Common myeloid progenitor, CD34-positive (primary cell): Measurements from ENCODE around the gene SAA2.
A peak's percentile ranks its signal among the peaks of the same experiment; 100 is the strongest.

Source experiments
- CTCF ChIA-PET: fragments of 350-600 bp; sonication (Branson Sonifier 250); formaldehyde crosslinking; loops from one replicate; lab custom pipeline; 2021; ENCODE audit warnings: antibody characterized with exemption; lab: Charles Lee
- POLR2A ChIA-PET: fragments of 350-600 bp; sonication (Branson Sonifier 250); formaldehyde crosslinking; loops from one replicate; lab custom pipeline; 2021; ENCODE audit warnings: antibody characterized with exemption; lab: Charles Lee
- DNase-seq, 3 donors: peaks; one replicate each; pipeline versions ENCODE4 v3.0.0 to v3.0.0-alpha.2; 2013
- H3K27ac ChIP-seq, 2 experiments: 1 replicate in 1 of 2; 2 replicates in 1 of 2; pipeline ENCODE4 v1.7.0; 2013; ENCODE audit warnings: inconsistent platforms in 2 of 2, low read length in 2 of 2, mild to moderate bottlenecking in 2 of 2, low read depth in 1 of 2, moderate library complexity in 1 of 2; ENCODE audit not compliant: severe bottlenecking in 2 of 2, insufficient read depth in 1 of 2, poor library complexity in 1 of 2
- H3K27me3 ChIP-seq, 5 experiments: replicated peaks in 2 of 5; 1 replicate in 3 of 5; 2 replicates in 2 of 5; pipeline versions ENCODE4 v1.6.1 to v1.7.0; 2013; ENCODE audit warnings: low read length in 4 of 5, mild to moderate bottlenecking in 2 of 5, moderate library complexity in 2 of 5, inconsistent platforms in 1 of 5; ENCODE audit not compliant: insufficient read depth in 5 of 5, control insufficient read depth in 4 of 5
- H3K36me3 ChIP-seq, 4 experiments: 1 replicate in 2 of 4; 2 replicates in 2 of 4; pipeline versions ENCODE4 v1.6.1 to v1.7.0; 2013; ENCODE audit warnings: low read length in 3 of 4, control low read depth in 1 of 4, mild to moderate bottlenecking in 1 of 4; ENCODE audit not compliant: control insufficient read depth in 4 of 4, insufficient read depth in 4 of 4
- H3K4me1 ChIP-seq, 4 experiments: 1 replicate in 3 of 4; 2 replicates in 1 of 4; pipeline versions ENCODE4 v1.6.1 to v1.7.1; 2013; ENCODE audit warnings: low read length in 3 of 4, mild to moderate bottlenecking in 3 of 4, control low read depth in 1 of 4, inconsistent platforms in 1 of 4, moderate library complexity in 1 of 4; ENCODE audit not compliant: control insufficient read depth in 4 of 4, insufficient read depth in 4 of 4; ENCODE audit errors: control extremely low read depth in 1 of 4
- H3K4me3 ChIP-seq, 7 experiments: 1 replicate in 4 of 7; 2 replicates in 3 of 7; pipeline versions ENCODE4 v1.5.1 to v1.7.0; 2013; ENCODE audit warnings: mild to moderate bottlenecking in 7 of 7, low read length in 6 of 7, moderate library complexity in 6 of 7, inconsistent platforms in 2 of 7, low read depth in 2 of 7, control low read depth in 1 of 7; ENCODE audit not compliant: insufficient read depth in 4 of 7, control insufficient read depth in 1 of 7; ENCODE audit errors: extremely low read depth in 1 of 7
- H3K9me3 ChIP-seq, 5 experiments: 1 replicate in 4 of 5; 2 replicates in 1 of 5; pipeline versions ENCODE4 v1.6.1 to v1.7.1; 2013; ENCODE audit warnings: low read length in 4 of 5, mild to moderate bottlenecking in 2 of 5, inconsistent platforms in 1 of 5, low read depth in 1 of 5, moderate library complexity in 1 of 5; ENCODE audit not compliant: control insufficient read depth in 4 of 5, insufficient read depth in 2 of 5; ENCODE audit errors: control extremely low read depth in 1 of 5
- WGBS: methylation state at CpG from one replicate; pipeline ENCODE4 v1.1.5; 2013; ENCODE audit not compliant: insufficient coverage; 5-methylcytosine and 5-hydroxymethylcytosine counted together

SAA2 gene

DNA sequence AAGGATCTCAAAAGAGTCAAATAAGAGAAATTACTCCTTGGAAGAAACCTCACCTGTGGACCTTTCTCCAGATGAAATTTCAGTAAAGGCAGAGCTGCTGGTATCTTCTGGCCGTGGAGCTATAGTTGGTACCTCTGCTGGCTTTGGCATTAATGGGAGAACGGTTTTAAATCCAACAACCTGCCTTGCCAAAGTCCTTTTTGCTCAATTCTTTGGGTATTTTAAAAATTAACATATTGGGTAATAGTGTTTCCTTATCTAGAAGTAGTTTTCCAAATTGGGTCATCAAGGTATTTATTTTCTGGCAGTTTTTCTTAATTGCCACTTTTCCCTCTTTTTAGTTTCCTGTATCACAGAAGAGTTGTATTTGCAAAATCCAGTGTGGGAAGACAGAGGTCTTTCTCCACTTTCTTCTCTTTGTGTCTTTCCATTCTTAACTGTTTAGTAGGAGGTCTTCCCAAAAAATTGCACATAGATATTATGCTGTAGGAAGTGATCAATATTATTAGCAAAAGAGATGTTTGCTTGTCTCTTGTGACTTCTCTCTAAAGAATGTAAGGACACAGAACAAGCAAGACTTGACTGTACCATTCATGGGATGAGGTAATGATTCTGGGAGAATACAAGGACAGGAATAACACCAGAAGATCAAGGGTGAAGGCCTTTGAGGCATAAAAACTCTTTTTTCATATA lies 11.7 kb downstream of the SAA2 start, which contains the start of gene SAA4:
SAA4 (minus strand) TSS at position 139 of the 693 bp plus-strand sequence. CDS start 876 bp downstream, outside the sequence.
- CTCF ChIA-PET = no interaction called here
- POLR2A ChIA-PET = no interaction called here
- WGBS = no CpG with 5 or more reads among the region's 2 CpGs

DNA sequence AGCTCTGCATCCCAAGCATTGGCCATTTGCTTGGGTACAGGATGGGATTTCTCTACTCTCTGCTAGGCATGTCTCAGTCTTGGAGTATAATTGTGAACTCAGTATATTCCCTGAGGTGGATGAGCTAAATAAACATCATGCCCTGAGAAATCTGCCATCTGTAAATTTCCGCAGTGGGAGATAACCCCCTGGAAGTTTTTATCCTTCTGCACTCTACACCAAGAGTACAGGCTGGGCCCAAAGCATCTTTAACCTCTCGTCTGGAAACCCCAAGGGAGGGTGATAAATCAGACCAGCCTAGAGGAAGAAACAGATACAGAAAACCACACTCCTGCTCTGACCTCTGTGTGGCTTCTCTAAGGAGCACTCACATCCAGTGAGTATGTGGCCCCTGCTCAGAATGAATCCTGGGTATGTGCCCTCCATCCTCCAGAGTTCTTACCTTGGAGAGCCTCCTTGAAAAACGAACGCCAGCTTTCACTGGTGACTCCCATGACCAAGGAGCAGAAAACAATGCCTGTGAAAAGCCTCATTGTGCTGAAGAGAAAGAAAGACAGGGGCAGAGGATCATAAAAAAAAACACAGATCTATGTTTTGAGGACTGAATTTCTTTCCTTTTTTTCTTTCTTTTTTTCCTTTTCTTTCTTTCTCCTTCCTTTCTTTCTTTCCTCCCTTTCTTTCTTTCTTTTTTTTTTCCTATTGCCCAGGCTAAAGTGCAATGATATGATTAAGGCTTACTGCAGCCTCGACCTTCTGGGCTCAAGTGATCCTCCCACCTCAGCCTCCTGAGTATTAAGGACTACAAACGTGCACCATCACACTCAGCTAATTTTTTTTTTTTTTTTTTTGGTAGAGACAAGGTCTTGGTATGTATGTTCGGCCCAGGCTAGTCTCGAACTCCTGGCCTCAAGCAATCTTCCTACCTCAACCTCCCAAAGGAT lies 12.8 kb downstream of the SAA2 start:
- Histone ChIP-seq H3K9me3 (no peaks in the 10 kb centered on the region), H3K27me3 (peaks cover 4 to 22% (median 6%) of the 10 kb centered on the region in 5 experiments), H3K4me3 (no peak overlapping the region), H3K27ac (no peak overlapping the region), H3K4me1 (no peaks in the 10 kb centered on the region), H3K36me3 (no peaks in the 10 kb centered on the region)
- POLR2A ChIA-PET = no interaction called here
- DNase-seq = no peak
- 67% methylated on average over 1 of the region's 8 CpGs for WGBS
- CTCF ChIA-PET = no interaction called here

More for the DNA sequence above, 11.7 kb downstream of the SAA2 start, which contains the start of gene SAA4:
- Histone ChIP-seq H3K36me3 (no peaks in the 10 kb centered on the region), H3K4me3 (no peak within 1 kb of the TSS), H3K27ac (no peak within 1 kb of the TSS), H3K9me3 (no peaks in the 10 kb centered on the region), H3K4me1 (no peaks in the 10 kb centered on the region), H3K27me3 (peaks cover 5 to 22% (median 6%) of the 10 kb centered on the region in 5 experiments)
- DNase-seq = no peak

- Histone ChIP-seq H3K36me3 (no peaks in the 10 kb centered on the region), H3K27ac (no peak overlapping the region), H3K9me3 (no peaks in the 10 kb centered on the region), H3K4me3 (no peak overlapping the region), H3K27me3 (peaks cover 0 to 14% (median 2%) of the 10 kb centered on the region in 5 experiments), H3K4me1 (peaks cover 0 to 3% (median under 1%) of the 10 kb centered on the region in 4 experiments)
- DNase-seq = no peak
- CTCF ChIA-PET = no interaction called here
- POLR2A ChIA-PET = no interaction called here
- WGBS = no CpG with 5 or more reads among the region's 4 CpGs
Measured at GRCh38 chr11:18233912-18234311, 14.6 kb downstream of the SAA2 start.

DNA sequence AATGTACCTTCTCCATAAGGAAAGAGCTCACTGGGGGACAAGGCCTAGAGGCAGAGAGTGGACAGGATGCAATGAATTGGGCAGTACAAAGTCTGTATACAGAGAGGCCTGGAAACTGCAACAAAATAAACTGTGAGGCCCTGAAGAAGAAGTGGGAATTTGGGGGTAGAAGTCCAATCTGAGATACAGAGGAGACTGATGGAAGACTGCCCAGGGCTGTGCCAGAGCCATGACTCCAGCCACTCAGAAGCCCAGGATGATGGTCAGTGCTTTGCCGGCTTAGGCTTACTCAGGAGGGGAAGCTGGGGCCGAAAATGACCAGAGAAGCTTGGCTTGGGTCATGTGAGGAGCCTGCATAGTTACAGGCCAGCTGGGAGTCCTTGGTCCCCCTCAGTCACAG lies 17.6 kb downstream of the SAA2 start:
- no peak overlapping the region for H3K27ac ChIP-seq
- no peak overlapping the region for H3K4me3 ChIP-seq
- DNase-seq = no peak
- peaks cover 0 to 3% (median under 1%) of the 10 kb centered on the region in 4 experiments for H3K4me1 ChIP-seq
- CTCF ChIA-PET = no interaction called here
- 100% methylated on average over 2 of the region's 2 CpGs for WGBS
- peaks cover 0 to 3% (median 2%) of the 10 kb centered on the region in 5 experiments for H3K27me3 ChIP-seq
- POLR2A ChIA-PET = no interaction called here
- H3K36me3 ChIP-seq = no peaks in the 10 kb centered on the region
- H3K9me3 ChIP-seq = peaks cover 0 to 4% (median 0%) of the 10 kb centered on the region in 5 experiments

DNA sequence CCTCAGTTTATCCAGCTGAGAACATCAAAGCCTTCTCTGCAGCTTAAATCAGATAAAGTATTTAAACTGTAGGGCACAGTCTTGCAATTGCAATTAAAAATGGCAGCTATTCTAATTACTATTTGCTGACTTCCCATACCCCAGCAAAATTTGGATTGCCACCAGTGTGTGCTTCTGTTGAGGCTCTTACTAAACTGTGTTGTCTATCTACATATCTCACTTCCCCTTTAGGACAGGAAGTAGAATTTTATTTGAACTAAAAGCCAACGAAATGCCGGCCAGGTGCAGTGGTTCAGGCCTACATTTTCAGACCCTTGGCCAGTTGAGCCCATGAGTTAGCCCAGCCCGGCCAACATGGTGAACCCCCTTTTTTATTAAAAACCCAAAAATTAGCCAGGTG lies 19.0 kb downstream of the SAA2 start:
- Histone ChIP-seq H3K27me3 (no peaks in the 10 kb centered on the region), H3K4me3 (no peak overlapping the region), H3K9me3 (peaks cover 0 to 4% (median 0%) of the 10 kb centered on the region in 5 experiments), H3K27ac (no peak overlapping the region), H3K36me3 (no peaks in the 10 kb centered on the region), H3K4me1 (peaks cover 0 to 3% (median under 1%) of the 10 kb centered on the region in 4 experiments)
- WGBS = no CpG with 5 or more reads among the region's 3 CpGs
- peak in 1 of 3 donors; percentile 17 for DNase-seq
- ChIA-PET CTCF (interaction anchor here (1.1 kb wide), 1 partner anchor 17 kb away, joined by 3 read pairs; no protein-coding TSS in a partner anchor), POLR2A (no interaction called here)

GRCh38 chr11:18225913-18226312 lies 22.6 kb downstream of the SAA2 start:
- ChIA-PET POLR2A (no interaction called here), CTCF (no interaction called here)
- H3K4me1 ChIP-seq = peaks cover 0 to 3% (median under 1%) of the 10 kb centered on the region in 4 experiments
- no peaks in the 10 kb centered on the region for H3K36me3 ChIP-seq
- H3K27ac ChIP-seq = no peak overlapping the region
- peaks cover 0 to 7% (median 1%) of the 10 kb centered on the region in 5 experiments for H3K9me3 ChIP-seq
- peaks cover 0 to 3% (median 0%) of the 10 kb centered on the region in 5 experiments for H3K27me3 ChIP-seq
- WGBS = no CpG with 5 or more reads among the region's 2 CpGs
- no peak for DNase-seq
- no peak overlapping the region for H3K4me3 ChIP-seq
